ENCODE measurements around the gene MESD.

GRCh38 chr15:80940851-80941250 lies 48.8 kb downstream of the MESD start:
- TF ChIP-seq EZH2phosphoT487 (IDR thresholded peaks at IDR 0.05; ENCODE audit: low read depth) (no peak), CTCF (IDR thresholded peaks at IDR 0.05; ENCODE audit: low read depth, low read length) (no peak)
